Neuronal stem cell (in vitro differentiated cells): ENCODE data around the gene RNU1-3.
A peak's percentile ranks its signal among the peaks of the same experiment; 100 is the strongest.
"Not testable (repeated sequence)": the region's sequence is repeated elsewhere in the genome, so short reads cannot be mapped to it uniquely, and the experiment has no call there.

ENCODE experiments used
- DNase-seq: peaks from one replicate; pipeline ENCODE4 v3.0.0-alpha.2; 2013; ENCODE audit warnings: low spot score
- H2AFZ ChIP-seq: one replicate; pipeline ENCODE4 v1.6.1; 2013; ENCODE audit warnings: mild to moderate bottlenecking, low read length, inconsistent platforms
- H2AK5ac ChIP-seq: 2 replicates; pipeline ENCODE4 v1.6.1; 2013; ENCODE audit warnings: low read depth, mild to moderate bottlenecking, inconsistent platforms, low read length, moderate library complexity, mixed read lengths
- H2BK120ac ChIP-seq: 2 replicates; pipeline ENCODE4 v1.6.1; 2013; ENCODE audit warnings: low read depth, mild to moderate bottlenecking, inconsistent platforms, low read length, moderate library complexity, mixed read lengths
- H2BK12ac ChIP-seq: one replicate; pipeline ENCODE4 v1.6.1; 2013; ENCODE audit warnings: low read length, inconsistent platforms
- H2BK15ac ChIP-seq: 2 replicates; pipeline ENCODE4 v1.6.1; 2013; ENCODE audit warnings: mild to moderate bottlenecking, low read length, inconsistent platforms, mixed read lengths
- H2BK5ac ChIP-seq: one replicate; pipeline ENCODE4 v1.6.1; 2013; ENCODE audit warnings: inconsistent platforms, mild to moderate bottlenecking, low read length, moderate library complexity
- H3K14ac ChIP-seq: one replicate; pipeline ENCODE4 v1.6.1; 2013; ENCODE audit warnings: low read length, inconsistent platforms
- H3K18ac ChIP-seq: 2 replicates; pipeline ENCODE4 v1.6.1; 2013; ENCODE audit warnings: low read length, inconsistent platforms
- H3K23ac ChIP-seq: 2 replicates; pipeline ENCODE4 v1.6.1; 2013; ENCODE audit warnings: low read depth, mild to moderate bottlenecking, mixed read lengths, low read length, inconsistent platforms; ENCODE audit not compliant: poor library complexity
- H3K27ac ChIP-seq: replicated peaks from 3 replicates; pipeline ENCODE4 v1.5.1; 2013; ENCODE audit warnings: low read length, inconsistent platforms
- H3K27me3 ChIP-seq, 3 experiments: 2 replicates each; pipeline ENCODE4 v1.6.1; 2013; ENCODE audit warnings: low read length in 3 of 3, mild to moderate bottlenecking in 2 of 3, inconsistent platforms in 1 of 3, low read depth in 1 of 3, mixed read lengths in 1 of 3, moderate library complexity in 1 of 3; ENCODE audit not compliant: control insufficient read depth in 3 of 3, insufficient read depth in 3 of 3
- H3K36me3 ChIP-seq, 2 donors: replicated peaks in 1 of 2; 2 replicates each; pipeline ENCODE4 v1.6.1; 2013; ENCODE audit warnings: low read length in 2 of 2; ENCODE audit not compliant: control insufficient read depth in 2 of 2, insufficient read depth in 2 of 2
- H3K4ac ChIP-seq: 2 replicates; pipeline ENCODE4 v1.6.1; 2013; ENCODE audit warnings: inconsistent platforms, mild to moderate bottlenecking, low read length, moderate library complexity
- H3K4me1 ChIP-seq, 2 donors: 1 replicate in 1 of 2; 2 replicates in 1 of 2; pipeline ENCODE4 v1.6.1; 2013; ENCODE audit warnings: low read length in 2 of 2, low read depth in 1 of 2; ENCODE audit not compliant: control insufficient read depth in 2 of 2, insufficient read depth in 1 of 2
- H3K4me2 ChIP-seq: one replicate; pipeline ENCODE4 v1.6.1; 2013; ENCODE audit warnings: mild to moderate bottlenecking, low read length, inconsistent platforms; ENCODE audit not compliant: insufficient read depth, poor library complexity, severe bottlenecking
- H3K4me3 ChIP-seq, 2 donors: 2 replicates each; pipeline ENCODE4 v1.5.1; 2013; ENCODE audit warnings: low read length in 2 of 2, mild to moderate bottlenecking in 2 of 2, inconsistent platforms in 1 of 2, moderate library complexity in 1 of 2
- H3K79me1 ChIP-seq: one replicate; pipeline ENCODE4 v1.6.1; 2013; ENCODE audit warnings: low read depth, mild to moderate bottlenecking, inconsistent platforms, low read length, moderate library complexity
- H3K9ac ChIP-seq: one replicate; pipeline ENCODE4 v1.6.1; 2013; ENCODE audit warnings: mild to moderate bottlenecking, low read depth, low read length, inconsistent platforms; ENCODE audit not compliant: poor library complexity
- H3K9me3 ChIP-seq, 2 donors: replicated peaks in 1 of 2; 2 replicates each; pipeline versions ENCODE3 to v1.6.1; 2013; ENCODE audit warnings: low read length in 2 of 2, mild to moderate bottlenecking in 2 of 2, inconsistent platforms in 1 of 2, low read depth in 1 of 2, mixed read lengths in 1 of 2, moderate library complexity in 1 of 2; ENCODE audit not compliant: control insufficient read depth in 2 of 2, insufficient read depth in 1 of 2
- H4K8ac ChIP-seq: one replicate; pipeline ENCODE4 v1.6.1; 2013; ENCODE audit warnings: low read depth, mild to moderate bottlenecking, inconsistent platforms, low read length, moderate library complexity
- H4K91ac ChIP-seq: one replicate; pipeline ENCODE4 v1.6.1; 2013; ENCODE audit warnings: low read length, low read depth, mild to moderate bottlenecking, inconsistent platforms; ENCODE audit not compliant: poor library complexity
- WGBS, 2 donors: extraction: QIAGEN DNeasy Blood & Tissue Kit; methylation state at CpG; one replicate each; pipeline ENCODE4 v1.1.7; 2013; ENCODE audit warnings: missing lambda C conversion rate in 2 of 2, mixed read lengths in 1 of 2; ENCODE audit not compliant: insufficient read length in 2 of 2, insufficient replicate concordance in 1 of 2; ENCODE audit errors: extremely low coverage in 2 of 2; 5-methylcytosine and 5-hydroxymethylcytosine counted together

Gene RNU1-3

DNA sequence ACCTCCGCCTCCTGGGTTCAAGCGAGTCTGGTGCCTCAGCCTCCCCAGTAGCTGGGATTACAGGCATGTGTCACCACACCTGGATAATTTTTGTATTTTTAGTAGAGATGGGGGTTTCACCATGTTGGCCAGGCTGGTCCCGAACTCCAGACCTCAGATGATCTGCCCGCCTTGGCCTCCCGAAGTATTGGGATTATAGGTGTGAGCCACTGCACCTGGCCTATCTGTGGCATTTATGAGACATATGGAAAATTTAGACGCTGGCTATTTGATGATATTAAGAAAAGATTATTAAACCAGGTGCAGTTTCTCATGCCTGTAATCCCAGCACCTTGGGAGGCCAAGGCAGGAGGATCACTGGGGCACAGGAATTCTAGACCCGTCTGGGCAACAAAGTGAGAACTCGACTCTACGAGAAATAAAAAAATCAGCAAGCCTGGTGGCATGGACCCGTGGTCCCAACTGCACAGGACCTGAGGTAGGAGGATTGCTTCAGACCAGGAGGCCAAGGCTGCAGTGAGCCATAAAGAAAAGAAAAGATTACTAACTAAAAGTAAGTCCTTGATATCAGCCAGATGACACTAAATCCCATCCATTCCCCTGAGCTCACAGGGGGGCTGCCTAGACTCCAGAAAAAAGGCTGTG lies 30.1 kb downstream of the RNU1-3 start:
- not testable (repeated sequence) for H2AK5ac ChIP-seq, H2BK15ac ChIP-seq, H3K9me3 ChIP-seq, H3K4me3 ChIP-seq, H3K4ac ChIP-seq, H3K4me2 ChIP-seq, H2AFZ ChIP-seq, H3K27me3 ChIP-seq, H4K91ac ChIP-seq, H3K9ac ChIP-seq, H2BK120ac ChIP-seq, H3K23ac ChIP-seq, H3K14ac ChIP-seq, H3K27ac ChIP-seq, H2BK5ac ChIP-seq, H3K4me1 ChIP-seq, H2BK12ac ChIP-seq, DNase-seq, H4K8ac ChIP-seq
- no CpG with 5 or more reads among the region's 10 CpGs for WGBS, 2 donors
- Histone ChIP-seq H3K18ac (peak overlapping the region; percentile 4), H3K36me3 (peaks cover 17 to 48% of the 10 kb centered on the region in 2 donors), H3K79me1 (peaks cover 17% of the 10 kb centered on the region)

DNA sequence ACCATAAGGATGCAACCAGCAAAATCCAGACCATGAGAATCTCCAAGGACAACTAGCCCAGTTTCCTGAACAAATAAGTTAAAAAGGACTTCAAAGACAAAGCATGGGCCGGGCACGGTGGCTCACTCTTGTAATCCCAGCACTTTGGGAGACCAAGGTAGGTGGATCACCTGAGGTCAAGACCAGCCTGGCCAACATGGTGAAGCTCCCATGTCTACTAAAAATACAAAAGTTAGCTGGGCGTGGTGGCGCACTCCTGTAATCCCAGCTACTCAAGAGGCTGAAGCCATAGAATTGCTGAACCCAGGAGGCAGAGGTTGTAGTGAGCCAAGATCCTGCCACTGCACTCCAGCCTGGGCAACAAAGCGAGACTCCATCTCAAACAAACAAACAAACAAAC lies 30.8 kb downstream of the RNU1-3 start:
- not testable (repeated sequence) for H2AK5ac ChIP-seq, H2BK15ac ChIP-seq, H4K8ac ChIP-seq, H3K4me1 ChIP-seq, H2BK120ac ChIP-seq, H3K18ac ChIP-seq, H3K23ac ChIP-seq, DNase-seq, H4K91ac ChIP-seq, H3K9ac ChIP-seq, H2BK5ac ChIP-seq, H3K9me3 ChIP-seq, H3K14ac ChIP-seq, H2AFZ ChIP-seq, H3K4ac ChIP-seq, H2BK12ac ChIP-seq, H3K27me3 ChIP-seq, H3K4me2 ChIP-seq, H3K4me3 ChIP-seq, H3K27ac ChIP-seq
- peaks cover 24 to 51% of the 10 kb centered on the region in 2 donors for H3K36me3 ChIP-seq
- WGBS, 2 donors: no CpG with 5 or more reads among the region's 5 CpGs
- H3K79me1 ChIP-seq: peaks cover 17% of the 10 kb centered on the region

DNA sequence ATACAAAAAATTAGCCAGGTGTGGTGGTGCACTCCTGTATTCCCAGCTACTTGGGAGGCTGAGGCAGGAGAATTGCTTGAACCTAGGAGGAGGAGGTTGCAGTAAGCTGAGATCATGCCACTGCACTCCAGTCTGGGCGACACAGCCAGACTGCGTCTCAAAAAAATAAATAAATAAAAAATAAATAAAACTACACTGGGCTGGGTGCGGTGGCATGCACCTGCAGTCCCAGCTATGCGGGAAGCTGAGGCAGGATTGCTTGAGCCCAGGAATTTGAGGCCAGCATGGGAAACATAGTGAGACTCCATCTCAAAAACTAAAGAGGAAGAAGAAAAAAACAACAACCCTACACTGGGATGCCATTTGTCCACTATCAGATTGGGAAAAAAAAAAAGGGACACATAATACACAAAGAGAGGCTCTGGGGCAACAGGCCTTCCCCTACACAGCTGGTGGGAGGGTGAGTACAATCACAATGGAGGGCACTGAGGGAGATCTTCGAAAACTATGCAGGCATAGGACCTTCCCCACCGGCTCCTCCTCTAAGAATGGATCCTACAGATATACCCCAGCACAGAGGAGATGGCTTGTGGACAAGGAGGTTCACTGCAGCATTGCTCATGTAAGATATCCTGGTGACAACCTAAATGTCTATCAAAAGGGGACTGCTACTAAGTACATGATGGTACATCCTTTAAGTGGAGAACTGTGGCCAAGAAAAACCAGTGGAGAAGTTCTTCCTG lies 33.0 kb downstream of the RNU1-3 start:
- not testable (repeated sequence) for H3K4me2 ChIP-seq, H3K9ac ChIP-seq, H2BK12ac ChIP-seq, H3K27ac ChIP-seq, H3K14ac ChIP-seq, H3K4ac ChIP-seq, H3K18ac ChIP-seq, H3K23ac ChIP-seq, H2BK120ac ChIP-seq, H2AK5ac ChIP-seq, H4K91ac ChIP-seq, H2BK15ac ChIP-seq, H4K8ac ChIP-seq, H2AFZ ChIP-seq, DNase-seq, H3K9me3 ChIP-seq, H3K4me3 ChIP-seq, H2BK5ac ChIP-seq, H3K4me1 ChIP-seq, H3K27me3 ChIP-seq
- H3K36me3 ChIP-seq: peaks cover 39 to 61% of the 10 kb centered on the region in 2 donors
- peaks cover 16% of the 10 kb centered on the region for H3K79me1 ChIP-seq
- no CpG with 5 or more reads among the region's 6 CpGs for WGBS, 2 donors

DNA sequence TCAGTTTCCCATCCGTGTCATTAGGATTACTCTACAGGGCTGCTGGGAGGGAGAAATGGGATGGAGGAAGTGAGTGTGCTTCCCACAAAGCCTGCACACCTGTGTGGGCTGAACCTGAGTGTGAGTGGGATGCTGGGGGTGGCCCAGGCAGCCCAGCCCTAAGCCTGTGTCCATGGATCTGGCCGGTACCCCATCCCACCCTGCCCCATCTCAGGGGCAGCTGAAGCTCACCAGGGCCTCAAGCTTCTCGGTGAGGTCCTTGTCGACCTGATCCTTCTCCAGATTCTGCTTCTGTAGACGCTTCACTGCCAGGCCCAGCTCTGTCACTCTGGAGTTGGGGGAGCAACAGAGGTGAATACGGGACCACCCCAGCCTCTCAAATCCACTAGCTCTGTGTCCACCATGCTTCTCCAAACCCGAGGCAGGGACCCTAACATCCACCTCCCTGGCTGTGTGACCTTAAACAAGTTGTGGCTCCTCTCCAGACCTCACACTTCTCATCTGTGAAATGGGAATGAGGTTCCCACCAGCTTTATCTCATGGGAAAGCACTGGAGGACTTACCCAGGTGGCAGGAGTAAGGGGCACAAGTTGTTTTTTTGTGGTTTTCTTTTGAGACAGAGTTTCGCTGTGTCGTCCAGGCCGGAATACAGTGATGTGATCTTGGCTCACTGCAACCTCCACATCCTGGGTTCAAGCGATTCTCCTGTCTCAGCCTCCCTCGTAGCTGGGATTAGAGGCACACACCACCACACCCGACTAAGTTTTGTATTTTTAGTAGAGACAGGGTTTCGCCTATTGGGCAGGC lies 34.5 kb downstream of the RNU1-3 start:
- H3K36me3 ChIP-seq: peaks cover 47 to 71% of the 10 kb centered on the region in 2 donors
- not testable (repeated sequence) for H3K9me3 ChIP-seq, H2BK120ac ChIP-seq, H3K4me1 ChIP-seq, H2AK5ac ChIP-seq, H2AFZ ChIP-seq, H3K14ac ChIP-seq, H2BK12ac ChIP-seq, H3K9ac ChIP-seq, H3K18ac ChIP-seq, DNase-seq, H3K4me3 ChIP-seq, H3K27ac ChIP-seq, H3K4ac ChIP-seq, H3K27me3 ChIP-seq, H2BK15ac ChIP-seq, H3K4me2 ChIP-seq
- peak overlapping the region; percentile 17 for H4K8ac ChIP-seq
- H3K23ac ChIP-seq: peak overlapping the region; percentile 59
- H4K91ac ChIP-seq: peak overlapping the region; percentile 44
- WGBS, 2 donors: no CpG with 5 or more reads among the region's 14 CpGs
- peak overlapping the region; percentile 8 for H2BK5ac ChIP-seq
- H3K79me1 ChIP-seq: peaks cover 12% of the 10 kb centered on the region
